GM18526 (cell line): ENCODE results near the gene ZNF593OS.

Experiments used
- POLR2A ChIP-seq: IDR thresholded peaks from 3 replicates; pipeline ENCODE4 v1.6.1; 2011; ENCODE audit not compliant: insufficient read length; ENCODE audit errors: extremely low read depth

The ZNF593OS gene

GRCh38 chr1:26190373-26190987 is 18.8 kb upstream of the ZNF593OS start, which contains the start of gene CATSPER4:
CATSPER4 (plus strand) TSS chr1:26190602; CDS start chr1:26190628, 26 bp downstream.
- TF ChIP-seq POLR2A, result no peak

- no peak for TF ChIP-seq POLR2A
Observed at GRCh38 chr1:26189751-26190275, 18.2 kb upstream of the ZNF593OS start.

- TF ChIP-seq POLR2A, result no peak
Observed at GRCh38 chr1:26189331-26189730, 17.7 kb upstream of the ZNF593OS start.

GRCh38 chr1:26188477-26188876 is 16.8 kb upstream of the ZNF593OS start:
- no peak for TF ChIP-seq POLR2A

- TF ChIP-seq POLR2A, result no peak
Observed at GRCh38 chr1:26187882-26188281, 16.2 kb upstream of the ZNF593OS start.

- no peak for TF ChIP-seq POLR2A
Observed at GRCh38 chr1:26184883-26185282, 13.3 kb upstream of the ZNF593OS start.

- TF ChIP-seq POLR2A, result no peak
Observed at GRCh38 chr1:26184086-26184485, 12.5 kb upstream of the ZNF593OS start.

GRCh38 chr1:26182383-26182696 is 10.7 kb upstream of the ZNF593OS start:
- no peak for TF ChIP-seq POLR2A

- no peak for TF ChIP-seq POLR2A
Observed at GRCh38 chr1:26181586-26182382, 10.2 kb upstream of the ZNF593OS start.

- no peak for TF ChIP-seq POLR2A
Observed at GRCh38 chr1:26180010-26180506, 8.4 kb upstream of the ZNF593OS start.

GRCh38 chr1:26177182-26177684 is 5.6 kb upstream of the ZNF593OS start, which contains the start of gene CNKSR1:
CNKSR1 (plus strand) TSS chr1:26177491; CDS start chr1:26177548, 57 bp downstream.
- no peak for TF ChIP-seq POLR2A

GRCh38 chr1:26175346-26175745 is 3.7 kb upstream of the ZNF593OS start:
- no peak for TF ChIP-seq POLR2A

- TF ChIP-seq POLR2A, result no peak
Observed at GRCh38 chr1:26170472-26170821, 1.2 kb downstream of the ZNF593OS start.

- peak; percentile 73 for TF ChIP-seq POLR2A
Observed at GRCh38 chr1:26169669-26170471, 1.8 kb downstream of the ZNF593OS start, which contains the start of gene ZNF593. ZNF593 (plus strand) TSS chr1:26169908; CDS start chr1:26169984, 76 bp downstream.

- no peak for TF ChIP-seq POLR2A
Observed at GRCh38 chr1:26169198-26169554, 2.5 kb downstream of the ZNF593OS start.
